K562 treated with DMSO at 1 percent for 12 hours (cell line): Measurements from ENCODE around the gene POLA1. TPM values are rescaled to one million over a fixed set of nuclear protein-coding genes. Genes with fewer than 3 reads are reported as not detected.

Experiments
- total RNA-seq: library from RNA; unstranded; fragments of 300-600 nt; gene quantifications from 2 replicates; pipeline ENCODE4 v1.2.3, GENCODE V29; 2022; ENCODE audit not compliant: insufficient read depth

POLA1 gene
- total RNA-seq: 11.0 and 17.6 TPM in 2 replicates

GRCh38 chrX:24693453-24694202 is at the start of gene POLA1:
Gene POLA1 (plus strand): TSS chrX:24693918. CDS start chrX:24693962, 44 bp downstream.

GRCh38 chrX:24647257-24648058 is 46.3 kb upstream of the POLA1 start, which contains the start of gene PCYT1B:
Gene PCYT1B (minus strand): TSS chrX:24647347. CDS start chrX:24647105, 242 bp downstream.

GRCh38 chrX:25015486-25016360 is 322.0 kb downstream of the POLA1 start, which contains the start of gene ARX:
Gene ARX (minus strand): TSS chrX:25015965. CDS start chrX:25015737, 228 bp downstream.

Other genes starting within 250 kb of the POLA1 start
- gene PDK3, start 228.6 kb upstream of the POLA1 start, total RNA-seq: 0.47 and 2.3 TPM in 2 replicates
- not detected in 2 replicates for gene PCYT1B, start 46.6 kb upstream of the POLA1 start, total RNA-seq